Tibial artery (tissue), 4 donors: ENCODE results near the gene ULK4.
"Not testable (repeated sequence)": the region's sequence is repeated elsewhere in the genome, so short reads cannot be mapped to it uniquely, and the experiment has no call there.

Source experiments
- DNase-seq, 2 donors: peaks; one replicate each; pipeline ENCODE4 v3.0.0-alpha.2; 2019
- H3K27ac ChIP-seq, 2 donors: fragments of 200-600 bp; sonication (generic) in 1 of 2; 1 replicate in 1 of 2; 2 replicates in 1 of 2; pipeline ENCODE4 v1.5.1; 2018 to 2019; ENCODE audit warnings: mild to moderate bottlenecking in 1 of 2
- H3K27me3 ChIP-seq, 2 donors: fragments of 200-600 bp; sonication (generic) in 1 of 2; one replicate each; pipeline versions ENCODE4 v1.5.1 to v1.6.0; 2016 to 2019
- H3K36me3 ChIP-seq, 3 donors: fragments of 200-600 bp; sonication (generic) in 2 of 3; one replicate each; pipeline ENCODE4 v1.5.1; 2016 to 2019; ENCODE audit warnings: mild to moderate bottlenecking in 2 of 3
- H3K4me1 ChIP-seq, 4 donors: fragments of 200-600 bp; sonication (generic) in 2 of 4; 1 replicate in 3 of 4; 2 replicates in 1 of 4; pipeline ENCODE4 v1.5.1; 2016 to 2019
- H3K4me3 ChIP-seq, 2 donors: fragments of 200-600 bp; sonication (generic) in 1 of 2; 1 replicate in 1 of 2; 2 replicates in 1 of 2; pipeline ENCODE4 v1.5.1; 2018 to 2019; ENCODE audit warnings: mild to moderate bottlenecking in 2 of 2
- H3K9me3 ChIP-seq, 3 donors: fragments of 200-600 bp; sonication (generic) in 1 of 3; one replicate each; pipeline ENCODE4 v1.5.1; 2016 to 2019
- CTCF ChIP-seq, 2 experiments: fragments of 200-600 bp in 1 of 2; fragments of 450-650 bp in 1 of 2; IDR thresholded peaks; one replicate each; pipeline ENCODE4 v1.5.1; 2017 to 2019; ENCODE audit warnings: antibody characterized with exemption in 2 of 2, mild to moderate bottlenecking in 1 of 2, moderate library complexity in 1 of 2
- intact Hi-C: fragments of 100-400 bp; cut with DNase I; formaldehyde crosslinking; loops from one replicate; pipeline ENCODE4 v1.15.0; 2023; ENCODE audit warnings: low total_unique reads

The ULK4 gene

GRCh38 chr3:41848753-41849574 is 112.9 kb downstream of the ULK4 start:
- H3K4me3 ChIP-seq = no peak overlapping the region
- H3K27ac ChIP-seq = no peak overlapping the region
- intact Hi-C loops = no loop called here
- H3K27me3 ChIP-seq = no peaks in the 10 kb centered on the region
- H3K9me3 ChIP-seq = no peaks in the 10 kb centered on the region
- H3K36me3 ChIP-seq = no peaks in the 10 kb centered on the region
- DNase-seq = no peak
- TF ChIP-seq CTCF (IDR thresholded peaks at IDR 0.05) = no peak
- peaks cover 0 to 10% (median 0%) of the 10 kb centered on the region in 4 donors for H3K4me1 ChIP-seq

- Histone ChIP-seq H3K27me3 (no peaks in the 10 kb centered on the region), H3K9me3 (no peaks in the 10 kb centered on the region), H3K4me3 (no peak overlapping the region), H3K36me3 (no peaks in the 10 kb centered on the region), H3K27ac (no peak overlapping the region), H3K4me1 (peaks cover 0 to 10% (median 0%) of the 10 kb centered on the region in 4 donors)
- intact Hi-C loops = no loop called here
- no peak for TF ChIP-seq CTCF (IDR thresholded peaks at IDR 0.05)
- DNase-seq = no peak
Observed at GRCh38 chr3:41847679-41848078, 114.2 kb downstream of the ULK4 start.

- Histone ChIP-seq H3K27me3 (no peaks in the 10 kb centered on the region), H3K27ac (no peak overlapping the region), H3K4me1 (peaks cover 0 to 10% (median 0%) of the 10 kb centered on the region in 4 donors), H3K4me3 (no peak overlapping the region), H3K9me3 (no peaks in the 10 kb centered on the region), H3K36me3 (no peaks in the 10 kb centered on the region)
- TF ChIP-seq CTCF (IDR thresholded peaks at IDR 0.05) = no peak
- intact Hi-C loops = no loop called here
- DNase-seq = no peak
Observed at GRCh38 chr3:41846850-41847249, 115.1 kb downstream of the ULK4 start.

GRCh38 chr3:41845826-41846225 is 116.1 kb downstream of the ULK4 start:
- no peaks in the 10 kb centered on the region for H3K27me3 ChIP-seq
- DNase-seq = no peak

GRCh38 chr3:41844256-41844655 is 117.6 kb downstream of the ULK4 start:
- H3K4me3 ChIP-seq, H3K27ac ChIP-seq, H3K9me3 ChIP-seq, DNase-seq, intact Hi-C loops, H3K36me3 ChIP-seq, H3K27me3 ChIP-seq: not testable (repeated sequence)
- peaks cover 0 to 10% (median 0%) of the 10 kb centered on the region in 4 donors for H3K4me1 ChIP-seq

More at GRCh38 chr3:41845826-41846225, 116.1 kb downstream of the ULK4 start:
- TF ChIP-seq CTCF (IDR thresholded peaks at IDR 0.05) = no peak
- H3K9me3 ChIP-seq = no peaks in the 10 kb centered on the region
- H3K36me3 ChIP-seq = no peaks in the 10 kb centered on the region
- H3K4me1 ChIP-seq = peaks cover 0 to 10% (median 0%) of the 10 kb centered on the region in 4 donors
- intact Hi-C loops = no loop called here
- no peak overlapping the region for H3K27ac ChIP-seq
- H3K4me3 ChIP-seq = no peak overlapping the region

GRCh38 chr3:41840936-41841668 is 120.8 kb downstream of the ULK4 start:
- H3K27ac ChIP-seq, H3K4me1 ChIP-seq, H3K36me3 ChIP-seq, DNase-seq, H3K4me3 ChIP-seq, intact Hi-C loops, H3K27me3 ChIP-seq, H3K9me3 ChIP-seq: not testable (repeated sequence)
